Left lung (tissue), 10 donors: ENCODE results near the gene CADM2. TPM values are rescaled to one million over a fixed set of nuclear protein-coding genes. Genes with fewer than 3 reads are reported as not detected.

Source experiments
- ATAC-seq: fragments of 200-7000 bp; cut with Tn5 transposase; one replicate; pipeline ENCODE4 v1.9.1; 2020; ENCODE audit warnings: moderate library complexity
- DNase-seq, 4 donors: peaks; one replicate each; pipeline ENCODE4 v3.0.0-alpha.2; 2013 to 2020
- H3K27ac ChIP-seq, 2 donors: fragments of 200-600 bp; sonication (generic) in 1 of 2; one replicate each; pipeline versions ENCODE4 v1.5.0 to v1.8.0; 2020 to 2021
- H3K27me3 ChIP-seq, 2 donors: fragments of 200-600 bp; sonication (generic) in 1 of 2; one replicate each; pipeline versions ENCODE4 v1.5.0 to v1.8.0; 2020 to 2021
- H3K36me3 ChIP-seq, 2 donors: fragments of 200-600 bp; sonication (generic) in 1 of 2; one replicate each; pipeline versions ENCODE4 v1.5.0 to v1.8.0; 2020 to 2021
- H3K4me1 ChIP-seq, 2 donors: fragments of 200-600 bp; one replicate each; pipeline ENCODE4 v1.8.0; 2021
- H3K4me3 ChIP-seq, 2 donors: fragments of 200-600 bp; sonication (generic) in 1 of 2; one replicate each; pipeline versions ENCODE4 v1.5.0 to v1.8.0; 2020 to 2021; ENCODE audit warnings: mild to moderate bottlenecking in 1 of 2
- H3K9me3 ChIP-seq, 2 donors: fragments of 200-600 bp; sonication (generic) in 1 of 2; one replicate each; pipeline versions ENCODE4 v1.5.0 to v1.8.0; 2020 to 2021
- intact Hi-C, 2 donors: fragments of 100-400 bp; cut with DNase I; formaldehyde crosslinking; loops; one replicate each; pipeline versions ENCODE4 v1.11.2 to v1.14.2; 2022
- microRNA-seq, 2 donors: library from miRNA; unstranded; fragments of <30 nt; microRNA quantifications; one replicate each; pipeline ENCODE4, GENCODE V29; 2019
- polyA plus RNA-seq, 6 donors: library from polyadenylated mRNA; unstranded; fragments of 120-200 nt; gene quantifications; one replicate each; pipeline ENCODE4 v1.2.1, GENCODE V29; 2013; ENCODE audit not compliant: insufficient read length in 6 of 6
- total RNA-seq, 2 donors: library from RNA; stranded (reverse); fragmentation: NEBNext Ultra II Directional; extraction: Animal tissue kit (Norgen Biotek cat#: 25700); gene quantifications; one replicate each; pipeline ENCODE4 v1.2.1, GENCODE V29; 2021
- TF ChIP-seq, protein P1 (sequence below), 2 donors: fragments of 200-600 bp; sonication (generic) in 1 of 2; IDR thresholded peaks; one replicate each; pipeline versions ENCODE4 v1.5.0 to v1.8.0; 2021; ENCODE audit warnings: antibody characterized with exemption in 2 of 2
- donor health status: DM: no; HTN: yes; CAD: no.
- donor health status: DM: no; HTN: no; CAD: no.

The CADM2 gene
- total and polyA plus RNA-seq, 8 donors = 0.16 to 2.3 (median 0.74) TPM

DNA sequence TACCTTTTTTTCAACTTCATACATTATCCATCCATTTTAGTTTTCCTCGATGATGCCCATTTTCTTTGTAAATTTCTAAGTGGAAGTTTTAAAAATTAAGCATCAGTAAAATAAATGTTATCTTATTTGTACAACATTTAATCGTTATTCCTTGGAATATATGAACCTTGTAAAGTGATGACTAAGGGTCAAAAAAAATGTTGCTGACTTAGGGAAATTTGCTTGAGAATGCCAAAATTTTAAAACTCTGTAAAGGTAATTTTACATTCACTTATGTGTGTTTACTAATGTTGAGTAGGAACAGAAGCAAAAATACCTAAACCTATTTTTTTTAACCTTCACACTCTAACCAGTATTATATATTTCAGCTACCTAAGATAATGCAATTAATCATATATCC lies 1115.0 kb downstream of the CADM2 start:
- H3K27me3 ChIP-seq = no peaks in the 10 kb centered on the region
- intact Hi-C loops = no loop called here

DNA sequence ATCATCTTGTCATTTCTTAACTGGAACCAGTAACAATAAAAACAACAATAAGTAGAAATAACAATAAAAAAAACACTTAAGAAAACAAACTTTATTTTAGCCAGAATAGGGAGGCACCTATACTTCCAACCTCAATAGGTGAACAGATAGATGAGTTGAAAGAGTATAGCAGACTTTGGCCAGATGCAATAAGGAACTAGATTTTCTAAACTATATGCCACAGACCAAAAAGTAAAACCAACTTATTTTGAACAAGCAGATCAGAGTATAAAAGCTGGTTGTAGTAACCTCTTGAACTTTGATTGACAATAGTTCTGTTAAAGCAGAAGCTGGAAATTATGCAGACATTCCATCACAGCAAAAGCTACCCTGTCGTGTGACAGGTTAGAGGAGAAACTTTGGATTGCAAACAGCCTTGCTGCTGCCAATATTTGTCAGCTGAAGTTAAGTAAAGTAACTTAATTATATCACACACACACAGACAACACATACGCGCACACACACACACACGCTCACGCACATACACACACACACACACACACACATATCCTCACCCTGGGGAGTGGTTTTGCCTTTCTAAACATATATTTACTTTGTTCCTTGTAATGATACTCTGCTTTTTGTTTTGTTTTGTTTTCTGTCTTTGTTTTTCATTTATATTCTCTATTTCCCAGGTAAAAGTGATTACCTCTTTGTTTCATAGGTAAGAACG lies 1128.5 kb downstream of the CADM2 start:
- ATAC-seq (no peak), DNase-seq (no peak)
- Histone ChIP-seq H3K36me3 (no peaks in the 10 kb centered on the region), H3K4me3 (no peak overlapping the region), H3K4me1 (no peaks in the 10 kb centered on the region), H3K27ac (no peak overlapping the region), H3K27me3 (no peaks in the 10 kb centered on the region), H3K9me3 (peaks cover 0 to 20% of the 10 kb centered on the region in 2 donors)
- TF ChIP-seq, protein P1, sequence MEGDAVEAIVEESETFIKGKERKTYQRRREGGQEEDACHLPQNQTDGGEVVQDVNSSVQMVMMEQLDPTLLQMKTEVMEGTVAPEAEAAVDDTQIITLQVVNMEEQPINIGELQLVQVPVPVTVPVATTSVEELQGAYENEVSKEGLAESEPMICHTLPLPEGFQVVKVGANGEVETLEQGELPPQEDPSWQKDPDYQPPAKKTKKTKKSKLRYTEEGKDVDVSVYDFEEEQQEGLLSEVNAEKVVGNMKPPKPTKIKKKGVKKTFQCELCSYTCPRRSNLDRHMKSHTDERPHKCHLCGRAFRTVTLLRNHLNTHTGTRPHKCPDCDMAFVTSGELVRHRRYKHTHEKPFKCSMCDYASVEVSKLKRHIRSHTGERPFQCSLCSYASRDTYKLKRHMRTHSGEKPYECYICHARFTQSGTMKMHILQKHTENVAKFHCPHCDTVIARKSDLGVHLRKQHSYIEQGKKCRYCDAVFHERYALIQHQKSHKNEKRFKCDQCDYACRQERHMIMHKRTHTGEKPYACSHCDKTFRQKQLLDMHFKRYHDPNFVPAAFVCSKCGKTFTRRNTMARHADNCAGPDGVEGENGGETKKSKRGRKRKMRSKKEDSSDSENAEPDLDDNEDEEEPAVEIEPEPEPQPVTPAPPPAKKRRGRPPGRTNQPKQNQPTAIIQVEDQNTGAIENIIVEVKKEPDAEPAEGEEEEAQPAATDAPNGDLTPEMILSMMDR (IDR thresholded peaks at IDR 0.05) = no peak
- intact Hi-C loops = no loop called here

More for the DNA sequence above, 1115.0 kb downstream of the CADM2 start:
- Histone ChIP-seq H3K9me3 (no peaks in the 10 kb centered on the region), H3K4me3 (no peak overlapping the region), H3K27ac (no peak overlapping the region), H3K36me3 (no peaks in the 10 kb centered on the region), H3K4me1 (no peaks in the 10 kb centered on the region)
- TF ChIP-seq, protein P1 (IDR thresholded peaks at IDR 0.05) = no peak
- ATAC-seq = no peak
- no peak for DNase-seq

DNA sequence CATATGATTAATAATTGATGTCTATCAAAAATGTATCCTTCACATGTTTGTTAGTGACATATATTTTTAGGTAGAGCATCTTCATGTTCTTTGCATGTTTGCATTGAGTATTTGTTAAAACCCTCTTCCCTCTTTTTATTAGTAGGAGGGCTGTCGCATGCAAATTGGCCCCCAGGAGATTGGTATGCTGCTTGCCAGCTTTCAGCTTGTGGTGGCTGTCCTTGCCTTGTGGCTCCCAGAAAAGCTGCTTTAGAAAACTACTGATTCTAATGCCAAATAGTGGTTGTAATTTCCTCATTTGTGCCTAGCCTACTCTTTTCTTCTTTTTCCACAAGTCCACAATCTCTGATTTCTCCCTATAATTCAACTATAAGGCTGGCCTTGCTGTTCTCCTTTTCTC lies 1145.4 kb downstream of the CADM2 start:
- Histone ChIP-seq H3K4me1 (no peaks in the 10 kb centered on the region), H3K9me3 (peaks cover 0 to 11% of the 10 kb centered on the region in 2 donors), H3K27ac (no peak overlapping the region), H3K27me3 (no peaks in the 10 kb centered on the region), H3K36me3 (no peaks in the 10 kb centered on the region), H3K4me3 (no peak overlapping the region)
- TF ChIP-seq, protein P1 (IDR thresholded peaks at IDR 0.05) = no peak
- DNase-seq (no peak), ATAC-seq (no peak)
- intact Hi-C loops = no loop called here

DNA sequence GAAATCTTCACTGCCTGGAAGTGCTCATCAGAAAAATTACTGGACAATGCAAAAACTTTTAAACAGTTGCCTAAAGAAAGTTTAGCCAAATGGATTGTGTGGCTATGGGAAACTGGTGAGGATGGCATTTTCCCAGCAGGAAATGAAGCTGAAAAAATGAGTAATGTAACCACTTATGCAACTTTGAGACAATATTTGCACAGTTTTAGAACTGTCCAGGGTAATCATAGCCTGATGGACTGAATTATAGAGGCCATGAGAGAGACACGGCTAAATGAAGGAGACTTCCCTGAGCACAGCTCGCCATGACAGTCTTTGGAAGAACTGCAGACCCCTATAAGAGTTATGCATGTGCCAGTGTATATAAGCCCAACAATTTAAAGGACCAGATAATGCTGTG lies 1150.6 kb downstream of the CADM2 start:
- Histone ChIP-seq H3K4me3 (no peak overlapping the region), H3K27me3 (no peaks in the 10 kb centered on the region), H3K4me1 (no peaks in the 10 kb centered on the region), H3K9me3 (peaks cover 0 to 8% of the 10 kb centered on the region in 2 donors), H3K36me3 (no peaks in the 10 kb centered on the region), H3K27ac (no peak overlapping the region)
- DNase-seq = no peak
- intact Hi-C loops = no loop called here
- ATAC-seq = peak; percentile 59
- TF ChIP-seq, protein P1 (IDR thresholded peaks at IDR 0.05) = no peak

Small RNA genes lying within 50 kb of the gene (microRNA-seq; reads per million reads assigned to microRNA genes)
- gene MIR5688 = 0 reads per million in 2 donors
